GM19468 (cell line): ENCODE measurements around the gene OIP5.
"Not testable (repeated sequence)": the region's sequence is repeated elsewhere in the genome, so short reads cannot be mapped to it uniquely, and the experiment has no call there.

Experiments used
- ATAC-seq: cut with Tn5 transposase; IDR thresholded peaks from one replicate; pipeline ENCODE4 v1.9.1; 2021; ENCODE audit warnings: mild to moderate bottlenecking, moderate library complexity, moderate number of reproducible peaks; ENCODE audit not compliant: unreplicated experiment; ENCODE audit errors: extremely low read depth

OIP5 gene

DNA sequence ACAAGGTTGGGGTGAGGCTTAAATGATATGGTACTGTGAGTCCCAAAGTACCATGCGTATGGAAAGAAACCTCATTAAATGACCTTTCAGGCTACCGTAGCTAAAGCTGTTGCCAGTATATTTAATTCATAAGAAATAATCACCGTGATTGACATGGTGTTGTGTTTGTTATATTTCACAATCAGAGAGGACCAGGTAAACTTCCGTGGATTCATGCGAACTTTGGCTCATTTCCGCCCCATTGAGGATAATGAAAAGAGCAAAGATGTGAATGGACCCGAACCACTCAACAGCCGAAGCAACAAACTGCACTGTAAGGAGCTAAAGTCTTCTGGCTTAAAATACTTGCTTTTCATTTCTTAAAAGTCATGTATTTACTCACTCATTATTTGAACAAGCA is 69.8 kb downstream of the OIP5 start:
- no peak for ATAC-seq

- not testable (repeated sequence) for ATAC-seq
Measured at GRCh38 chr15:41260924-41261323, 71.5 kb downstream of the OIP5 start.

DNA sequence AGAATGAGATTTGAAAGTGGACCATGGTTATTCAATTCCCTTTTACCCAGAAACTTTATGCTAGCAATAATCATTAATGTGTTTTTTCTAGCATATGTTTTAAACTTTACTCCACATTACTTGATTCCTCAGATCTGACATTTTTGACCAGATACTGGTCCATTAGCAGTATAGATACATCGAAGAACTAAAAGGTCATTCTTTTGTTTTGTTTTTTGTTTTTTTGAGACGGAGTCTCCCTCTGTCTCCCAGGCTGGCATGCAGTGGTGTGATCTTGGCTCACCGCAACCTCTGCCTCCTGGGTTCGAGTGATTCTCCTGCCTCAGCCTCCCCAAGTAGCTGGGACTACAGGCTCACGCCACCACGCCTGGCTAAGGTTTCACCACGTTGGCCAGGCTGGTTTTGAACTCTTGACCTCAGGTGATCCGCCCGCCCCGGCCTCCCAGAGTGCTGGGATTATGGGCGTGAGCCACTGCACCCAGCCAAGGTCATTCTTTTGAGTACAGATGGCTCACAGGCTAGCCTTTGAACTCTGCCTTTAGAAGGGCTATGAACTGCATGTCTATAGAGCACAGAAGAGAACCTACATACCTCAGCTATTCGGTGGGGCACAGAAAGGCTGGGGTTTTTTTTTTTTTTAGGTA is 72.7 kb downstream of the OIP5 start:
- ATAC-seq = no peak
